ENCODE measurements around the gene TCERG1L.

The TCERG1L gene

GRCh38 chr10:131110241-131110783, 201.2 kb downstream of the TCERG1L start:
- no peaks in the 10 kb centered on the region for H4K20me1 ChIP-seq (ENCODE audit: low read depth, low read length)
- H3K79me2 ChIP-seq (ENCODE audit: insufficient read depth, low read length) = no peaks in the 10 kb centered on the region
- H3K9me2 ChIP-seq (replicated peaks; ENCODE audit: insufficient read depth, low read length) = no peaks in the 10 kb centered on the region
- no peak overlapping the region for H3K4me2 ChIP-seq (ENCODE audit: low read depth, low read length, poor library complexity, severe bottlenecking)
- H3K9me3 ChIP-seq (ENCODE audit: insufficient read depth, low read length) = no peaks in the 10 kb centered on the region
- TF ChIP-seq CTCF (IDR thresholded peaks at IDR 0.05; ENCODE audit: insufficient read depth, low read length, poor library complexity, severe bottlenecking) (no peak), EZH2phosphoT487 (conservative IDR thresholded peaks at IDR 0.05; ENCODE audit: low read length) (no peak)
- no peak overlapping the region for H3K9ac ChIP-seq (ENCODE audit: low read length)
- no peak overlapping the region for H2AFZ ChIP-seq (ENCODE audit: low read depth, low read length, severe bottlenecking)
- no peaks in the 10 kb centered on the region for H3F3A ChIP-seq (ENCODE audit: insufficient read depth)
- H3K27ac ChIP-seq (ENCODE audit: low read depth, low read length) = no peak overlapping the region
- no peak overlapping the region for H3K4me3 ChIP-seq (ENCODE audit: insufficient read depth, low read length, poor library complexity, severe bottlenecking)
- no peaks in the 10 kb centered on the region for H3K27me3 ChIP-seq (ENCODE audit: low read length)
- no peaks in the 10 kb centered on the region for H3K36me3 ChIP-seq (ENCODE audit: low read length)

- TF ChIP-seq EZH2phosphoT487 (conservative IDR thresholded peaks at IDR 0.05; ENCODE audit: low read length) = no peak
- no peak for TF ChIP-seq CTCF (IDR thresholded peaks at IDR 0.05; ENCODE audit: insufficient read depth, low read length, poor library complexity, severe bottlenecking)
- H3F3A ChIP-seq (ENCODE audit: insufficient read depth) = no peaks in the 10 kb centered on the region
- H3K9me2 ChIP-seq (replicated peaks; ENCODE audit: insufficient read depth, low read length) = no peaks in the 10 kb centered on the region
- no peaks in the 10 kb centered on the region for H3K79me2 ChIP-seq (ENCODE audit: insufficient read depth, low read length)
- no peak overlapping the region for H3K27ac ChIP-seq (ENCODE audit: low read depth, low read length)
- no peak overlapping the region for H3K4me3 ChIP-seq (ENCODE audit: insufficient read depth, low read length, poor library complexity, severe bottlenecking)
- no peaks in the 10 kb centered on the region for H4K20me1 ChIP-seq (ENCODE audit: low read depth, low read length)
- no peak overlapping the region for H3K9ac ChIP-seq (ENCODE audit: low read length)
- H3K4me2 ChIP-seq (ENCODE audit: low read depth, low read length, poor library complexity, severe bottlenecking) = no peak overlapping the region
- H3K27me3 ChIP-seq (ENCODE audit: low read length) = no peaks in the 10 kb centered on the region
- H3K36me3 ChIP-seq (ENCODE audit: low read length) = no peaks in the 10 kb centered on the region
- H3K9me3 ChIP-seq (ENCODE audit: insufficient read depth, low read length) = no peaks in the 10 kb centered on the region
- H2AFZ ChIP-seq (ENCODE audit: low read depth, low read length, severe bottlenecking) = no peak overlapping the region
These were observed 201.8 kb downstream of the TCERG1L start for GRCh38 chr10:131109726-131110125.

- Histone ChIP-seq H3K27ac (ENCODE audit: low read depth, low read length) (no peak overlapping the region), H3K9ac (ENCODE audit: low read length) (no peak overlapping the region), H3K36me3 (ENCODE audit: low read length) (no peaks in the 10 kb centered on the region), H4K20me1 (ENCODE audit: low read depth, low read length) (no peaks in the 10 kb centered on the region), H3K79me2 (ENCODE audit: insufficient read depth, low read length) (no peaks in the 10 kb centered on the region), H3K27me3 (ENCODE audit: low read length) (no peaks in the 10 kb centered on the region), H3K9me3 (ENCODE audit: insufficient read depth, low read length) (no peaks in the 10 kb centered on the region), H3K4me3 (ENCODE audit: insufficient read depth, low read length, poor library complexity, severe bottlenecking) (no peak overlapping the region), H3K9me2 (replicated peaks; ENCODE audit: insufficient read depth, low read length) (no peaks in the 10 kb centered on the region), H3K4me2 (ENCODE audit: low read depth, low read length, poor library complexity, severe bottlenecking) (no peak overlapping the region), H2AFZ (ENCODE audit: low read depth, low read length, severe bottlenecking) (no peak overlapping the region), H3F3A (ENCODE audit: insufficient read depth) (no peaks in the 10 kb centered on the region)
- TF ChIP-seq CTCF (IDR thresholded peaks at IDR 0.05; ENCODE audit: insufficient read depth, low read length, poor library complexity, severe bottlenecking) = no peak
- no peak for TF ChIP-seq EZH2phosphoT487 (conservative IDR thresholded peaks at IDR 0.05; ENCODE audit: low read length)
These were observed 202.2 kb downstream of the TCERG1L start for GRCh38 chr10:131109291-131109690.

Measured in SU-DHL-6 (cell line).